Activated naive CD8-positive, alpha-beta T cell treated with anti-CD3 and anti-CD28 coated beads, Interleukin-2, amount 50 U/mL, for 24 hours (primary cell): Measurements from ENCODE around the gene OMP.
A peak's percentile ranks its signal among the peaks of the same experiment; 100 is the strongest.

Experiments used
- ATAC-seq: fragments of 150-1000 bp; cut with Tn5 transposase; one replicate; pipeline ENCODE4 v1.10.0; 2021
- DNase-seq: peaks from one replicate; pipeline ENCODE4 v3.0.0; 2021
- H3K27ac Mint-ChIP-seq: one replicate; pipeline ENCODE4 v1.8.0; 2021; ENCODE audit warnings: mild to moderate bottlenecking, mixed read lengths
- H3K27me3 Mint-ChIP-seq: one replicate; pipeline ENCODE4 v1.8.0; 2021; ENCODE audit warnings: mixed read lengths
- H3K36me3 Mint-ChIP-seq: one replicate; pipeline ENCODE4 v1.8.0; 2021; ENCODE audit warnings: low read depth, mixed read lengths
- H3K4me1 Mint-ChIP-seq: one replicate; pipeline ENCODE4 v1.8.0; 2021; ENCODE audit warnings: mixed read lengths
- H3K4me3 Mint-ChIP-seq: one replicate; pipeline ENCODE4 v1.8.0; 2021; ENCODE audit warnings: mild to moderate bottlenecking, moderate library complexity, mixed read lengths
- H3K9me3 Mint-ChIP-seq: one replicate; pipeline ENCODE4 v1.8.0; 2021; ENCODE audit warnings: mixed read lengths

Gene OMP

GRCh38 chr11:77074626-77075221, 27.9 kb upstream of the OMP start:
- Mint-ChIP-seq H3K27ac (no peak overlapping the region), H3K9me3 (peaks cover 8% of the 10 kb centered on the region), H3K4me1 (peaks cover 17% of the 10 kb centered on the region), H3K27me3 (no peaks in the 10 kb centered on the region), H3K4me3 (no peak overlapping the region), H3K36me3 (no peaks in the 10 kb centered on the region)
- ATAC-seq (no peak), DNase-seq (no peak)

- ATAC-seq (no peak), DNase-seq (no peak)
- Mint-ChIP-seq H3K9me3 (peaks cover 8% of the 10 kb centered on the region), H3K36me3 (no peaks in the 10 kb centered on the region), H3K4me3 (no peak overlapping the region), H3K27me3 (no peaks in the 10 kb centered on the region), H3K27ac (no peak overlapping the region), H3K4me1 (peaks cover 19% of the 10 kb centered on the region)
Measured at GRCh38 chr11:77075425-77075905, 27.2 kb upstream of the OMP start.

GRCh38 chr11:77079666-77080065, 23.0 kb upstream of the OMP start:
- ATAC-seq (no peak), DNase-seq (no peak)
- Mint-ChIP-seq H3K9me3 (peaks cover 8% of the 10 kb centered on the region), H3K27me3 (no peaks in the 10 kb centered on the region), H3K36me3 (no peaks in the 10 kb centered on the region), H3K4me1 (peaks cover 18% of the 10 kb centered on the region), H3K27ac (no peak overlapping the region), H3K4me3 (no peak overlapping the region)

GRCh38 chr11:77080643-77081210, 21.9 kb upstream of the OMP start:
- H3K4me1 Mint-ChIP-seq: peaks cover 18% of the 10 kb centered on the region
- H3K27me3 Mint-ChIP-seq: no peaks in the 10 kb centered on the region
- peaks cover 8% of the 10 kb centered on the region for H3K9me3 Mint-ChIP-seq
- ATAC-seq (peak; percentile 21), DNase-seq (no peak)
- no peak overlapping the region for H3K27ac Mint-ChIP-seq
- H3K4me3 Mint-ChIP-seq: no peak overlapping the region
- H3K36me3 Mint-ChIP-seq: no peaks in the 10 kb centered on the region

GRCh38 chr11:77081381-77081851, 21.2 kb upstream of the OMP start:
- Mint-ChIP-seq H3K36me3 (no peaks in the 10 kb centered on the region), H3K27me3 (no peaks in the 10 kb centered on the region), H3K9me3 (peaks cover 8% of the 10 kb centered on the region), H3K4me1 (peaks cover 18% of the 10 kb centered on the region), H3K27ac (no peak overlapping the region), H3K4me3 (no peak overlapping the region)
- no peak for DNase-seq
- no peak for ATAC-seq

DNA sequence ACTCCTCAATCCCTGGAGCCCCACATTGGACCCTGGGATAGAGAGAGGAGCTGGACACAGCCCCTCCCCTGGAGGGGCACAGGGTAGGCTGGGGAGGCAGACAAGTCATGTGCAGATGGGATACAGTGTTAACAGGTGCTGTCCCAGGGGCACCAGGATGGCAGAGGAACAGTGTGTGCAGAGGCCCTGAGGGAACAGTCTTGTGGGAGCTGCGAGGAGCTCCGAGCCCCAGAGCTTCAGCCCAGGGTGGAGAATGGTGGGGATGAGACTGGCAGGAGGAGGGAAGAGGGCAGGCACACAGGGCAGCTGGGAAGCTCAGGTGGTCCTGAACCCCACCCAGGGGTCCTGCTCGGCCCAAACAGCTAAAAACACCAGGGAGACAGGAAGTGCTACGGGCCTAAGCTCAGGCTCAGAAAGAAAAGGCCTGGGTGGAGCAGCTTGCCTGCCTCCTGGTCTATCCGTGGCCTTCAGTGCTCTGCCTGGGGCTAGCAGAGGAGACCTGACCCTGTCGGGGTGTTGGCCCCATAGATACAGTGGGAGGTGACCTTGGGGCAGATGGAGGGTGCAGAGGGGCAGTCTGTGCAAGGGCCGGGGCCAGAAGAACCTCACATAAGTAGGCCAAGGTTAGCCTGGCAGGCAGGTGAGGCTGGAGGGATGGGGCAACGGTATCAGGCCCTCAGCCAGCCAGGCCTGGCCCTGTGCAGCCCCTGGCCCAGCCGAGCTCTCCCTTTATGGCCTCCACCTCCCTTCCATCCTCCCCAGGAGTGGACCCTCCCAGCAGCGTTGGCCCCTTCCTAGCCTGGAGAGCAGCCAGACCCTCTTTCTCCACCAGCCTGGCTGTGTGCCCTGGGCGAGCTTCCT, 20.4 kb upstream of the OMP start:
- Mint-ChIP-seq H3K36me3 (no peaks in the 10 kb centered on the region), H3K4me1 (peaks cover 18% of the 10 kb centered on the region), H3K9me3 (peaks cover 8% of the 10 kb centered on the region), H3K27ac (peak overlapping the region; percentile 93), H3K4me3 (peak overlapping the region; percentile 72), H3K27me3 (no peaks in the 10 kb centered on the region)
- ATAC-seq (no peak), DNase-seq (no peak)

- no peaks in the 10 kb centered on the region for H3K36me3 Mint-ChIP-seq
- peaks cover 8% of the 10 kb centered on the region for H3K9me3 Mint-ChIP-seq
- peaks cover 18% of the 10 kb centered on the region for H3K4me1 Mint-ChIP-seq
- H3K27me3 Mint-ChIP-seq: no peaks in the 10 kb centered on the region
- H3K27ac Mint-ChIP-seq: peak overlapping the region; percentile 93
- ATAC-seq (peak; percentile 69), DNase-seq (peak; percentile 56)
- H3K4me3 Mint-ChIP-seq: peak overlapping the region; percentile 72
Measured at GRCh38 chr11:77082838-77083565, 19.6 kb upstream of the OMP start.

DNA sequence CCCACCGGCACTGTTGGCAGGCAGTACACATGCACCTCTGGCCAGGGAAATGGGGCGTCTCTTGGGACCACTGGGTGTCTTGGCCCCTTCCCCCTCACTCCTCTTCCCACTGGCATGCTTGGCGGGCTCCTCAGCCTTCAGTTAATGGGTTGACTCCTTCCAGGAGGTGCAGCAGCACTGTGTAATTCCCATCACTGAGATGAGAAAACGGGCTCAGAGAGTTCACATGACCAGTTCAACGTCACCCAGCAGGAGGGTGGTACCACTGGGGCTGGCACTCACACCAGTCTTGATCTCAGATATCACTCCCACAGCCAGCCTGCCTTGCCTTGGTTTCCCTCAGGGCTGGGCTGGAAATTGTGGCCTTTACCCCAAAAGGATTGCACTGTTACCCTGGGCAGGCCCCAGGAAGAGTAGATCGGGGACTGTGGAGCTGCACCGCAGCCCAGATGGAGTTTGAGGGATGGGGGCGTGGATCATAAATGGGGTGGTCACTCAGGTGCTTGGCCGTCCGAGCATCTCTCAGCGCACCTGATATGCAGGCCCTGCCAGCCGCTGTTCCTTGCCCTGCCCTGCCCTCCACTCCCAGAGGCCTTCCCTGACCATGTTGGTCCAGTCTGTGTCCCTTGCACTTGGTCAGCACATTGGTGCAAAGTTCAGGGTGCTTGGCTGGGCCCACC, 18.9 kb upstream of the OMP start:
- peaks cover 3% of the 10 kb centered on the region for H3K9me3 Mint-ChIP-seq
- H3K4me3 Mint-ChIP-seq: no peak overlapping the region

GRCh38 chr11:77084581-77085191, 18.0 kb upstream of the OMP start:
- H3K4me3 Mint-ChIP-seq: no peak overlapping the region
- ATAC-seq: no peak
- peaks cover 18% of the 10 kb centered on the region for H3K4me1 Mint-ChIP-seq
- no peak overlapping the region for H3K27ac Mint-ChIP-seq
- DNase-seq: no peak
- no peaks in the 10 kb centered on the region for H3K27me3 Mint-ChIP-seq
- no peaks in the 10 kb centered on the region for H3K36me3 Mint-ChIP-seq
- H3K9me3 Mint-ChIP-seq: no peaks in the 10 kb centered on the region

More for the DNA sequence above, 18.9 kb upstream of the OMP start:
- DNase-seq: no peak
- H3K27ac Mint-ChIP-seq: no peak overlapping the region
- ATAC-seq: no peak
- no peaks in the 10 kb centered on the region for H3K36me3 Mint-ChIP-seq
- no peaks in the 10 kb centered on the region for H3K27me3 Mint-ChIP-seq
- peaks cover 18% of the 10 kb centered on the region for H3K4me1 Mint-ChIP-seq

GRCh38 chr11:77085652-77086051, 17.0 kb upstream of the OMP start:
- H3K36me3 Mint-ChIP-seq: no peaks in the 10 kb centered on the region
- no peaks in the 10 kb centered on the region for H3K9me3 Mint-ChIP-seq
- ATAC-seq: no peak
- H3K27me3 Mint-ChIP-seq: no peaks in the 10 kb centered on the region
- no peak overlapping the region for H3K27ac Mint-ChIP-seq
- no peak overlapping the region for H3K4me3 Mint-ChIP-seq
- H3K4me1 Mint-ChIP-seq: peaks cover 16% of the 10 kb centered on the region
- no peak for DNase-seq

- H3K36me3 Mint-ChIP-seq: no peaks in the 10 kb centered on the region
- no peaks in the 10 kb centered on the region for H3K9me3 Mint-ChIP-seq
- H3K4me3 Mint-ChIP-seq: no peak overlapping the region
- H3K27me3 Mint-ChIP-seq: no peaks in the 10 kb centered on the region
- peaks cover 18% of the 10 kb centered on the region for H3K4me1 Mint-ChIP-seq
- no peak overlapping the region for H3K27ac Mint-ChIP-seq
- no peak for ATAC-seq
- DNase-seq: no peak
Measured at GRCh38 chr11:77086521-77087472, 15.8 kb upstream of the OMP start.

GRCh38 chr11:77087723-77088225, 14.9 kb upstream of the OMP start:
- ATAC-seq (no peak), DNase-seq (no peak)
- H3K27ac Mint-ChIP-seq: no peak overlapping the region
- no peaks in the 10 kb centered on the region for H3K36me3 Mint-ChIP-seq
- H3K4me3 Mint-ChIP-seq: no peak overlapping the region
- no peaks in the 10 kb centered on the region for H3K9me3 Mint-ChIP-seq
- no peaks in the 10 kb centered on the region for H3K27me3 Mint-ChIP-seq
- H3K4me1 Mint-ChIP-seq: peaks cover 10% of the 10 kb centered on the region
